ENCODE data around the gene PCBD2. TPM values are rescaled to one million over a fixed set of nuclear protein-coding genes. Genes with fewer than 3 reads are reported as not detected.

The PCBD2 gene
- total and polyA plus RNA-seq, 2 donors (not counting 1 experiment from before 2014, with no cell fraction given) = 6.1 to 15.7 TPM

- ATAC-seq (ENCODE audit: low read depth) = no peak
- no peaks in the 10 kb centered on the region for H3K4me1 ChIP-seq (ENCODE audit: control insufficient read depth in 2 of 2, insufficient read depth in 2 of 2, low read length in 2 of 2)
- peaks cover 0 to 4% (median 0%) of the 10 kb centered on the region in 4 experiments for H3K27me3 ChIP-seq (replicated peaks in 1 of 4; ENCODE audit: control extremely low read depth in 1 of 4, control insufficient read depth in 3 of 4, insufficient read depth in 4 of 4, low read length in 3 of 4)
- no peaks in the 10 kb centered on the region for H3K9me3 ChIP-seq (ENCODE audit: control extremely low read depth in 1 of 3, control insufficient read depth in 2 of 3, insufficient read depth in 1 of 3, low read length in 2 of 3)
- 93% methylated on average over 3 of the region's 4 CpGs for WGBS (ENCODE audit: insufficient coverage)
- H2AFZ ChIP-seq (ENCODE audit: insufficient read depth, low read depth, low read length, poor library complexity, severe bottlenecking) = no peak overlapping the region
- no peaks in the 10 kb centered on the region for H3K79me2 ChIP-seq (ENCODE audit: control insufficient read depth, insufficient read depth, low read length)
- no peak overlapping the region for H3K9ac ChIP-seq (ENCODE audit: low read length)
- Mint-ChIP-seq H3K27me3 (peaks cover 6% of the 10 kb centered on the region), H3K4me1 (no peaks in the 10 kb centered on the region), H3K9me3 (ENCODE audit: insufficient read depth) (no peaks in the 10 kb centered on the region), H3K27ac (no peak overlapping the region), H3K4me3 (no peak overlapping the region)
- no peak overlapping the region for H3K27ac ChIP-seq (ENCODE audit: low read length in 2 of 2)
- no peaks in the 10 kb centered on the region for H4K20me1 ChIP-seq (ENCODE audit: control insufficient read depth, insufficient read depth, low read length, poor library complexity, severe bottlenecking)
- H3K36me3 ChIP-seq (replicated peaks in 1 of 2; ENCODE audit: control extremely low read depth in 1 of 2, control insufficient read depth in 1 of 2, extremely low read depth in 1 of 2, insufficient read depth in 2 of 2, low read length in 1 of 2) = no peaks in the 10 kb centered on the region
- intact Hi-C loops (cut with micrococcal nuclease) = no loop called here
- no peak overlapping the region for H3K4me2 ChIP-seq (replicated peaks; ENCODE audit: low read depth, low read length, poor library complexity, severe bottlenecking)
- ChIA-PET POLR2A (no interaction called here), CTCF (interaction anchor here (1.3 to 3.9 kb wide), 2 partner anchors 12 to 180 kb away, joined by 4 to 21 read pairs; no protein-coding TSS in a partner anchor)
- no peak overlapping the region for H3K4me3 ChIP-seq (ENCODE audit: control extremely low read depth in 1 of 5, extremely low read depth in 1 of 5, insufficient read depth in 1 of 5, low read depth in 2 of 5, low read length in 4 of 5)
- DNase-seq = no peak
- TF ChIP-seq CTCF (IDR thresholded peaks at IDR 0.05) (no peak), EZH2 (IDR thresholded peaks at IDR 0.05; ENCODE audit: borderline replicate concordance, insufficient read depth, low read depth, low read length, poor library complexity, severe bottlenecking) (no peak)
Observed at GRCh38 chr5:135011355-135012032, 106.6 kb downstream of the PCBD2 start.

- ATAC-seq (ENCODE audit: low read depth) = no peak
- H3K9me3 ChIP-seq (ENCODE audit: control extremely low read depth in 1 of 3, control insufficient read depth in 2 of 3, insufficient read depth in 1 of 3, low read length in 2 of 3) = no peaks in the 10 kb centered on the region
Observed at GRCh38 chr5:135012033-135012588, 107.2 kb downstream of the PCBD2 start.

More at GRCh38 chr5:135012033-135012588, 107.2 kb downstream of the PCBD2 start:
- H3K4me3 ChIP-seq (ENCODE audit: control extremely low read depth in 1 of 5, extremely low read depth in 1 of 5, insufficient read depth in 1 of 5, low read depth in 2 of 5, low read length in 4 of 5) = no peak overlapping the region
- TF ChIP-seq EZH2 (IDR thresholded peaks at IDR 0.05; ENCODE audit: borderline replicate concordance, insufficient read depth, low read depth, low read length, poor library complexity, severe bottlenecking) (no peak), CTCF (IDR thresholded peaks at IDR 0.05) (no peak)
- H3K4me2 ChIP-seq (replicated peaks; ENCODE audit: low read depth, low read length, poor library complexity, severe bottlenecking) = no peak overlapping the region
- 100% methylated on average over 1 of the region's 2 CpGs for WGBS (ENCODE audit: insufficient coverage)
- POLR2A ChIA-PET = no interaction called here
- H3K4me3 Mint-ChIP-seq = no peak overlapping the region
- no peak for DNase-seq
- intact Hi-C loops (cut with micrococcal nuclease) = no loop called here
- no peak overlapping the region for H2AFZ ChIP-seq (ENCODE audit: insufficient read depth, low read depth, low read length, poor library complexity, severe bottlenecking)
- H3K4me1 Mint-ChIP-seq = no peaks in the 10 kb centered on the region
- no peaks in the 10 kb centered on the region for H3K79me2 ChIP-seq (ENCODE audit: control insufficient read depth, insufficient read depth, low read length)
- H4K20me1 ChIP-seq (ENCODE audit: control insufficient read depth, insufficient read depth, low read length, poor library complexity, severe bottlenecking) = no peaks in the 10 kb centered on the region
- peaks cover 0 to 4% (median 0%) of the 10 kb centered on the region in 4 experiments for H3K27me3 ChIP-seq (replicated peaks in 1 of 4; ENCODE audit: control extremely low read depth in 1 of 4, control insufficient read depth in 3 of 4, insufficient read depth in 4 of 4, low read length in 3 of 4)
- H3K9me3 Mint-ChIP-seq (ENCODE audit: insufficient read depth) = no peaks in the 10 kb centered on the region
- H3K4me1 ChIP-seq (ENCODE audit: control insufficient read depth in 2 of 2, insufficient read depth in 2 of 2, low read length in 2 of 2) = no peaks in the 10 kb centered on the region
- peaks cover 6% of the 10 kb centered on the region for H3K27me3 Mint-ChIP-seq
- H3K27ac ChIP-seq (ENCODE audit: low read length in 2 of 2) = no peak overlapping the region
- CTCF ChIA-PET = interaction anchor here (1.3 to 3.9 kb wide), 2 partner anchors 12 to 180 kb away, joined by 4 to 21 read pairs; no protein-coding TSS in a partner anchor
- H3K9ac ChIP-seq (ENCODE audit: low read length) = no peak overlapping the region
- no peak overlapping the region for H3K27ac Mint-ChIP-seq
- H3K36me3 ChIP-seq (replicated peaks in 1 of 2; ENCODE audit: control extremely low read depth in 1 of 2, control insufficient read depth in 1 of 2, extremely low read depth in 1 of 2, insufficient read depth in 2 of 2, low read length in 1 of 2) = no peaks in the 10 kb centered on the region

Data from B cell (primary cell).